ENCODE data around the gene IRF4.

Gene IRF4

DNA sequence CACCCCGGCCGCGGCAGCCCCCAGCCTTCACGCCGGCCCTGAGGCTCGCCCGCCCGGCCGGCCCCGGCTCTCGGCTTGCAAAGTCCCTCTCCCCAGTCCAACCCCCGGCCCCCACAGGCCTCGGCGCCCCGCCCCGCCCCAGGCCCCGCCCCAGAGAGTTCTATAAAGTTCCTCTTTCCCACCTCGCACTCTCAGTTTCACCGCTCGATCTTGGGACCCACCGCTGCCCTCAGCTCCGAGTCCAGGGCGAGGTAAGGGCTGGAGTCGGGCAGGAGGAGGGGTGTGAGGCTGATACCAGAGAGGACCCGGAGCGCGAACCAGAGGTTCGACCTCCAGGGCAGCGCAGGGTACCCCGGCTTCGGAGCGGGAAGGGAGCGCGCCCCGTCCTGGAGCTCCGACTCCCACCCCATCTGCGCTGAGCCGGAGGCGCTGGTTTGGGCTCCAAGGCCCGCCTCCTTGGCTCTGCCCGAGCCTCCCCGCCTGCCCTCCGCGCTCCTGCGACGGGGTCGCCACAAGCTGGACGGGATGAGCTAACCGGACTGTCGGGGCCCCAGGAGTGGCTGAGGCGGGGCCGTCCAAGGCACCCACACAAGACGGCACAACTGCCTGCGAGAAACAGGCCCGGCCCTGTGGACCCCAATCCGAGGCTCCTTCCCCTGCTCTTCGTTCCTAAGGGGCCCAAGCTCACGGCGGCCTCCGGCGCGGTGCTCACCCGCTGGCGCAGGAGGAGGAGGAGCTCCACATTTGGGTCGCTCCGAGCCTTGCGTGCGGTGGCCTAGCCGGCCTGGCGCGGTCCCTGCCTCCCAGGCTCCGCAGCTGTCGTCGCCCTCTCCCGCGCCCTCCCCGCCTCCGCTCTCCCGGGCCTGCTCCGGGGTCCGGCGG is at the start of gene IRF4:
Gene IRF4, plus strand, starts transcription at position 194 of the 882 bp plus-strand sequence. CDS start 1,401 bp downstream, outside the sequence.
- peak; percentile 56 for DNase-seq

- DNase-seq, result no peak
Observed at GRCh38 chr6:341914-342831, 49.4 kb upstream of the IRF4 start.

- no peak for DNase-seq
Observed at GRCh38 chr6:342832-343179, 48.7 kb upstream of the IRF4 start.

- no peak for DNase-seq
Observed at GRCh38 chr6:343226-343935, 48.2 kb upstream of the IRF4 start.

DNA sequence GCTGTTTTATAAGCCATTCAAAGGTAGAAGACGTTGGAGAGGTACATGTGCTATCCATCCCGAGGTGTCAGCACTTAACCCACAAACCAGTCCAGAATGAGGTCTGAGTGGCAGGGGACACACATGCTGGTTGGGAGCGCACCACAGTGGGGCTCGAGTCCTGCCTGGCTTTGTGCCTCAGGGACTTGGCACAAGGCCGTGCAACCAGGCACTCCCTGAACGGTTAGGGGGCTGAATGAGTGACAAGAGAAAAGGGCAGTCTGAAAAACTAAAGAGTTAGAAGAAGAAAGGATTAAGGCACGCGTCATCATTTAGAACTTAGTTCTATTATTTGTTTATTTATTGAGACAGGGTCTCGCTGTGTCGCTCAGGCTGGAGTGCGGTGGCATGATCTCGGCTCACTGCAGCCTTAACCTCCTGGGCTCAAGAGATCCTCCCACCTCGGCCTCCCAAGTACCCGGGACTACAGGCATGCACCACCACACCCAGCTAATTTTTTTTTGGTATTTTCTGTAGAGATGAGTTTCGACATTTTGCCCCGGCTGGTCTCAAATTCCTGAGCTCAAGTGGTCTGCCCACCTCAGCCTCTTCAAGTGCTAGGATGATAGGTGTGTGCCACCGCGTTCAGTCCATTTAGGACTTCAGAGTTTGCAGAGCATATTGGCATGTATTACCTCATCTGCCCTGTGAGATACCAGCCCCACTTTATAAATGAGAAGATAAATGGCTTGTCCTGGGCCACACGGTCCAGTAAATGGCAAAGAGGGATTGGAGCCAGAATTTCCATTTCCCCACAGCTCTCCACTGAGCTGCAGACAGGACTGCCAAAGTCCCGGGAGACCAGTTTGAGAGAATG is 47.4 kb upstream of the IRF4 start:
- DNase-seq, result no peak

DNA sequence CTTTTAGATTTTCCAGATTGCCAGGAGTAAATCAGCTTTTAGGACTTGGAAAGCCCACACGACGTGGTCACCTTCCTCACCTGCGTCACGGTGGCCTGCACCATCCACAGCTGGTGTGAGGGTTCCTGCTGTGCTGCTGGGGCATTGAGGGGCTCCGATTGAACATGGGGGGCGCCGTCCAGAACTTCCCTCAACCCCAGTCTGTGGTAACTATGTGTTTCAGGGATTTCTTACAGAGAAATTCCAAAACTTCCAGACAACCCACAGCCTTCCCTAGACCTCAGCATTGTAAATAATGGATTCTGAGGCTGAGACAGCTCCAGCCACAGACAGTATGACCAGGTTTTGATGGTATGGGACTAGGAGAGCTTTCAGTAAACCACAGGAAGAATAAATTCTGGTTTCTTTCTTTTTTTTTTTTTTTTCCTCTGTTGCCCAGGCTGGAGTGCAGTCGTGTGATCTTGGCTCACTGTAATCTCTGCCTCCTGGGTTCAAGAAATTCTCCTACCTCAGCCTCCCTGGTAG is 46.7 kb upstream of the IRF4 start:
- DNase-seq, result no peak

GRCh38 chr6:345747-346385 is 45.7 kb upstream of the IRF4 start:
- DNase-seq, result no peak

DNA sequence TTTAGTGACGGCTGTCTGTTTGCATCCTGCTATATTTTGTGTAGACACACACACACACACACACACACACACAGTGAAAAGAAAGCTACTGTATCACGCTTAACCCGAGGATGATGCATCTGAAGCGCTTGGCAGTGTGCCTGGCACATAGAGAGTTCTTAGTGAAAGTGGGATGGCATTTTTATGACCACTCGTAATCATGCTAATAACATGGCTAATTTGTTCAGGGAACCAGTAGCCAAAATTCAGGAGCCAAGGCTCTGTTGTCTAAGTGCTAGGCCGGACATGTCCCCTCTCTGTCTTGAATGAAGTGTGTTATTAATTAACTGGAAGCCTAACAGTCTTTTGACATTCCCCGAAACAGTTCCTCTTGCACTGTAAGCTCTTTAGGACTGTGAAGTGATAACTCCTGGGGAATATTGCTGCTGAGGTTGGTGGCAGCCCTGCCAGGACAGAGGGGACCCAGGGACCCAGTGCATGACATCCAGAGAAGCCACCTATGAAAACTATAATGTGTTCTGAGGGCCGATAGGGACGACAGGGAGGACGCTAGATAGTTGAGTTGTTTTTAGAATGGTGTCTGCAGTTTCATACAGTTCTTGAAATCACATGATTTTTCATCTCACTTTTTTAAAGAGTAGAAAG is 45.0 kb upstream of the IRF4 start:
- no peak for DNase-seq

GRCh38 chr6:347232-347631 is 44.3 kb upstream of the IRF4 start:
- DNase-seq, result no peak

DNA sequence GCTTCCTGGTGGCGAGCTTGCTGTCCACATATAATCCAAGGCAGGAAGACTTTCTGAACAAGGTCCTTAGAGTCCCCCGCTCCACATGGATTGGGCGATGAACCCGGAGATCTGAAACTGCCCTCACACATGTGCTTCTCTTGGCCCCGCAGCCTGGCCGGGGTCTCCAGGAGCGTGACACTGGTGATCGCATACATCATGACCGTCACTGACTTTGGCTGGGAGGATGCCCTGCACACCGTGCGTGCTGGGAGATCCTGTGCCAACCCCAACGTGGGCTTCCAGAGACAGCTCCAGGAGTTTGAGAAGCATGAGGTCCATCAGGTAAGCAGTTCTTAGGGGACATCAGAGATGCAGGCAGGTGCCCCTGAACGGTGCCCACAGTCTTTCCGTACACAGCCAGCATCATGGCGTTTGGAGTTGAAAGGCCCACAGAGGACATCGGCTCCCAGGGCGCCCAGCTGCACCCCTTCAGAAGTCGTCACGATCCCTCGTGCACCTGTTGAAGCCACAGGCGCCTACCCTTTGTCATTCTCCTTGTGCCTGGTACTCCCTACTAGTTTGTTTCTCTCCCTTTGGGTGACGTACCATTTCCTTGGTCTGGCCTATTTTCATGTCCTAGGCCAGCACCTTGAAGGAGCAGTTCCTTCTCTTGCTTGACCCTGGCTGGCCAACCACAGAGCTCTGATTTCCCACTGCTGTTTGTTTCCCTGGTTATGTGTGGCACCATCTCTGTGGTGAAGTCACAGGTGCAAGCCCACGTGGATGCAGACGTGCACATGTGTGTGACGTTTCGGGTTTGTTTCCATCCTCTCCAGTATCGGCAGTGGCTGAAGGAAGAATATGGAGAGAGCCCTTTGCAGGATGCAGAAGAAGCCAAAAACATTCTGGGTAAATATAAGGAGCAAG is 43.3 kb upstream of the IRF4 start:
- no peak for DNase-seq

DNA sequence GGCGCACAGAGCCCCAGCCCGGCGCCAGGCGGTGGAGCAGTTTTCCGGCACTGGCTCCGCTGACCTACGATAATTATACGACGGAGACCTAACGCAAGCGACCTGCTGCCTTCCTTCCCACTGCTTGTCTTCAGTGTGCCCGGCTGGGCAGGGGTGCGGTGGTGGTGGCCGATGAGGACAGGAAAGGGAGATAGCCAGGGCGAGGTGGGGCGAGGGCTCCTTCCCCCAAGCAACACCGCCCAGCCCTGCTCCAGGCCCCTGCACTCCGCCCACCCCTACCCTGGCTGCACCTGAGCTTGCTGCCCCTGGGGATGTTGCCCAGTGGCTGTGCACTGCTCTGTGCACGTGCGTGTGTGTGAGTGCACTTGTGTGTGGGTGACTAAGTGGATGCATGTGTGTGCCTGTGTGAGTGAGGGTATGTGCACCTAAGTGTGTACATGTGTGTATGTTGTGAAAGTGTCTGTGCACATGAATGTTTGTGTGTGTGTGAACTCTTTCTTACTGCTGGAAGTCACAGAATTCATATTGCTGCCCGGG is 42.6 kb upstream of the IRF4 start:
- no peak for DNase-seq

GRCh38 chr6:349491-349921 is 42.0 kb upstream of the IRF4 start:
- no peak for DNase-seq

DNA sequence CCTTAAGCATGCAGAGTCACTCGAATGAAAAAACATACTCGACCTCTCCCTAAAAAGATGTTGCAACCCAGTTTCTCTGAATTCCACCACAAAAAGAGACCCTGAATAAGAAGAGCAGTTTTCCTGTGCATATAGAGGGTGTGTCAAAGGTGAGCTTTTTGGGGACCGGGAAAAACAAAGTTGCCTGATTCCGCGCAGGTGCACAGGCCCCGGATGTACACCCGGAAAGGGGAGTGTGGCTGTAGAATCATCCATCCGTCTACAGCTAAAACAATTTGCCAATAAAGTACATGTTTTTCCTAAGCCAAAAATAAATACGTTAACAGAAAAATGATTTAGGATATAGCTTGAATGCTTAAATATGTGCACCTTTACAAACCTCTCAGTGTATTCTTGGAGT is 41.2 kb upstream of the IRF4 start:
- DNase-seq, result no peak

GRCh38 chr6:351011-351866 is 40.3 kb upstream of the IRF4 start:
- no peak for DNase-seq

DNA sequence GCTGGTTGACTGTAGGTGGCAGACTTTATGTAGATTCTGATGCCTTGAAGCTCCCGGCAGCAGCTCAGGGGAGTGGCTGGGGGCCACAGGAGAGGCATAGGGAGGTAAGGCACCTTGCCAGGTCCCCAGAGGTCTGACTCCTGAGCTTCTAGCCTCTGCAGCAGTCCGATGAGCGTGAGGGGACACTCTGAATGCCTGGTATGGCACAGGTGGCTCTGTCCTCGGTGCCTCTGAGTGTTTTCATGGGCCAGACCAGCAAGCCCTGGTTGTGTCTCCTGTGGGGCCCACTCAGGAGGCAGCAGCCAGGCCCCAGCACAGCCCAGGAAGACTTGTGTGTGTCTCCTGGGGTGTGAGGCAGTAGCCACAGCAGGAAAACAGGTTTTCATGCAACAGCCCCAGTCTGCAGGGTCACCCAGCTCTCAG is 39.7 kb upstream of the IRF4 start:
- DNase-seq, result no peak

- no peak for DNase-seq
Observed at GRCh38 chr6:352474-352873, 39.1 kb upstream of the IRF4 start.

DNA sequence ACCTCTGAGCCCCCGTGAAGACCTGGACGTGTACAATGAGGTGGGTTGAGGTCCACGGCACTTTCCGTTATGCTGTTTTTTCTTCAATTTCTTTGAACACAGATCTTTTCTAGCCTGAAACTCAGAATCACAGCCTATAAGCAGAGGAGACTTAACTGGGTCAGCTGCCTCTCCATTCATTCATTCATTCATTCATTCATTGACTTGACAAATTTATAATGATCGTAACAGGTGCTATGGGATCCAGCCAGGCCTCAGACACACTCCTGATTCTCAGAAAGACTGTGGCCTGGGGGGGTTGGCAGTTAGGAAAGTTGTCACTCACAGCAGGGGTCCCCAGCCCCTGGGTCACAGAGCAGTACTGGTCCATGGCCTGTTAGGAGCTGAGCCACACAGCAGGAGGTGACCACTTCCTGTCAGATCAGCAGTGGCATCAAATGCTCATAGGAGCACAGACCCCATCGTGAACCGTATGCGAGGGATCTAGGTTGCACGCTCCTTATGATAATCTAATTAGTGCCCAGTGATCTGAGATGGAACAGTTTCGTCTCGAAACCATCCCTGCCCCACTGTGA is 38.6 kb upstream of the IRF4 start:
- no peak for DNase-seq

All from CD4-positive, alpha-beta T cell treated with Interleukin-21 for 1 hour (primary cell).